ENCODE measurements around the gene CCDC63. TPM values are rescaled to one million over a fixed set of nuclear protein-coding genes. Genes with fewer than 3 reads are reported as not detected.

The CCDC63 gene
- total RNA-seq, 1 donor from 2014 or later: not detected

- Histone ChIP-seq H3K9me3 (replicated peaks) (peaks cover 4% of the 10 kb centered on the region), H3K4me1 (peaks cover 9% of the 10 kb centered on the region), H3K27ac (replicated peaks) (no peak overlapping the region), H3K36me3 (no peaks in the 10 kb centered on the region), H3K4me3 (no peak overlapping the region), H3K27me3 (ENCODE audit: low read depth) (no peaks in the 10 kb centered on the region)
- intact Hi-C loops (cut with micrococcal nuclease): no loop called here
- no peak for DNase-seq
- TF ChIP-seq CTCF (IDR thresholded peaks at IDR 0.05; ENCODE audit: borderline replicate concordance): no peak
These were observed 42.6 kb downstream of the CCDC63 start for GRCh38 chr12:110889361-110889760.

- intact Hi-C loops (cut with micrococcal nuclease): no loop called here
- H3K9me3 ChIP-seq (replicated peaks): peaks cover 4% of the 10 kb centered on the region
- no peak for DNase-seq
- H3K4me3 ChIP-seq: no peak overlapping the region
- TF ChIP-seq CTCF (IDR thresholded peaks at IDR 0.05; ENCODE audit: borderline replicate concordance): no peak
- no peaks in the 10 kb centered on the region for H3K36me3 ChIP-seq
- peaks cover 6% of the 10 kb centered on the region for H3K4me1 ChIP-seq
- no peaks in the 10 kb centered on the region for H3K27me3 ChIP-seq (ENCODE audit: low read depth)
- H3K27ac ChIP-seq (replicated peaks): no peak overlapping the region
These were observed 47.2 kb downstream of the CCDC63 start for GRCh38 chr12:110893956-110894355.

- Histone ChIP-seq H3K27ac (replicated peaks) (no peak overlapping the region), H3K9me3 (replicated peaks) (peaks cover 4% of the 10 kb centered on the region), H3K4me3 (no peak overlapping the region), H3K36me3 (no peaks in the 10 kb centered on the region), H3K27me3 (ENCODE audit: low read depth) (no peaks in the 10 kb centered on the region), H3K4me1 (peaks cover 6% of the 10 kb centered on the region)
- DNase-seq: no peak
- TF ChIP-seq CTCF (IDR thresholded peaks at IDR 0.05; ENCODE audit: borderline replicate concordance): no peak
- intact Hi-C loops (cut with micrococcal nuclease): no loop called here
These were observed 49.8 kb downstream of the CCDC63 start for GRCh38 chr12:110896559-110896958.

GRCh38 chr12:110901401-110901800, 54.6 kb downstream of the CCDC63 start:
- H3K27me3 ChIP-seq (ENCODE audit: low read depth): peaks cover 4% of the 10 kb centered on the region
- H3K36me3 ChIP-seq: no peaks in the 10 kb centered on the region
- no peak overlapping the region for H3K4me3 ChIP-seq
- intact Hi-C loops (cut with micrococcal nuclease): no loop called here
- H3K4me1 ChIP-seq: no peaks in the 10 kb centered on the region
- TF ChIP-seq CTCF (IDR thresholded peaks at IDR 0.05; ENCODE audit: borderline replicate concordance): no peak
- H3K9me3 ChIP-seq (replicated peaks): no peaks in the 10 kb centered on the region
- DNase-seq: no peak
- H3K27ac ChIP-seq (replicated peaks): no peak overlapping the region

- intact Hi-C loops (cut with micrococcal nuclease): no loop called here
These were observed 56.7 kb downstream of the CCDC63 start for GRCh38 chr12:110903511-110903910.

More at GRCh38 chr12:110903511-110903910, 56.7 kb downstream of the CCDC63 start:
- DNase-seq: no peak
- Histone ChIP-seq H3K4me1 (no peaks in the 10 kb centered on the region), H3K27me3 (ENCODE audit: low read depth) (peaks cover 4% of the 10 kb centered on the region), H3K36me3 (no peaks in the 10 kb centered on the region), H3K9me3 (replicated peaks) (no peaks in the 10 kb centered on the region), H3K27ac (replicated peaks) (no peak overlapping the region), H3K4me3 (no peak overlapping the region)
- TF ChIP-seq CTCF (IDR thresholded peaks at IDR 0.05; ENCODE audit: borderline replicate concordance): no peak
